Ramos (cell line): ENCODE measurements around the gene C2CD4D.

Source experiments
- in situ Hi-C: fragments of 300-500 bp; cut with MboI; formaldehyde crosslinking; loops from one replicate; pipeline ENCODE4 v1.14.3; 2022; ENCODE audit warnings: low sequenced_read_pairs; ENCODE audit not compliant: unreplicated experiment

C2CD4D gene

DNA sequence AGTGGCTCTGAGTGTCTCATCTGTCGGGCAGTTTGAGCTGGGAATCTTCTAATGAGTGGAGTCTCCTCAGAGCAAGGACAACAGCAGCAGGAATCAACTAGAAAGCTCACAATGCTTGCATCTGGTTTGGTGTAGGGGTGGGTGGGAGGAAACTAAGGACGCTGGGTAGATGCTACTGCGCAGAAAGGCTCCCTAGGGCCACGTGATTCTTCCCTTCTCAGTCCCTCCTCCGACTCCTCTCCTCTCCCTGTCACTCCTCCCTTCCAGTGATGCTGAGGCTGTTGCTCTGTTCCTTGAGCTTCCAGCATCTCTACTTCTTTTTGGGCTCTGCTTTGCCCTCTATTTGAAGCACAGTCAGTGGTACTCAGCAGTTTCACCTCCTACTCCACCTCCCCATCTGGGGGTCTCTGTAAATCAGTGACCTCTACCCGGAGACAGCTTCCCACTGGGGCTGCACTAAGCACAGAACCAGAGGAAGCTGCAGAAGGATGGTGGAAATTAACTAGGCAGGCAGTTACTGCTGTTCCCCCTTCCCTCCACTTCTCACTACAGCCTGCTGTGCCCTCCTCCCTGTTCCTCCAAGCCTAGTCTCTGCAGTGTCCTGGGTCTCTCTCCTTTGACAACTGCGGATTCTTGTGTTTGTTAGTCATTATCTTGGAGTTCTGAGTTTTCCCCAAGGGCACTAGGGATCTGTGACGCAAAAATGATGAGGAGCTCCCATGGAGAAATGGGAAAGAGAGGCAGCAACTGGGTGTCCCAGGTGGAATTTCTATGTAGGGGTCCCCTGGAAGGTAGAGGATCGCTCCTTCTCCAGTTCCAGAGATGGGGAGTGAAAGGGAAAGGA lies 40.2 kb downstream of the C2CD4D start:
- in situ Hi-C loops, result no loop called here

DNA sequence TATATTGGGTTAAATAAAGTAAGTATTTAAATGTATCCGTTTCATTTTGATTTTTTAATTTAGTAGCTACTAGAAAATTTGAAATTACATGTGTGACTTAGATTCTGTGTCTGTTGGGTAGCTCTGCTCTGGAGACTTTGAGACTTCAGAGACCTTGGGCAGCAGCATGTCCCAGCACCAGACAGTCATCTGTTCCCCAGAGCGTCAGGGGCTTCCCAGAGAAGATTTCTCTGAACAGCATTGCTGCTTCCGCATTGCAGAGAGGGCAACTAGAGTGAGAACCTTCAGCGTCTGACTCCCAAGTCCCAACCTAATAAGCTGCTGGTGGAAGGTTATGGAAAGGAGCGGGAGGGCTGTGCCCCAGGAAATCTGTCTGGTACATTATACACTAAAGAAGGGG lies 41.0 kb downstream of the C2CD4D start:
- in situ Hi-C loops, result no loop called here

DNA sequence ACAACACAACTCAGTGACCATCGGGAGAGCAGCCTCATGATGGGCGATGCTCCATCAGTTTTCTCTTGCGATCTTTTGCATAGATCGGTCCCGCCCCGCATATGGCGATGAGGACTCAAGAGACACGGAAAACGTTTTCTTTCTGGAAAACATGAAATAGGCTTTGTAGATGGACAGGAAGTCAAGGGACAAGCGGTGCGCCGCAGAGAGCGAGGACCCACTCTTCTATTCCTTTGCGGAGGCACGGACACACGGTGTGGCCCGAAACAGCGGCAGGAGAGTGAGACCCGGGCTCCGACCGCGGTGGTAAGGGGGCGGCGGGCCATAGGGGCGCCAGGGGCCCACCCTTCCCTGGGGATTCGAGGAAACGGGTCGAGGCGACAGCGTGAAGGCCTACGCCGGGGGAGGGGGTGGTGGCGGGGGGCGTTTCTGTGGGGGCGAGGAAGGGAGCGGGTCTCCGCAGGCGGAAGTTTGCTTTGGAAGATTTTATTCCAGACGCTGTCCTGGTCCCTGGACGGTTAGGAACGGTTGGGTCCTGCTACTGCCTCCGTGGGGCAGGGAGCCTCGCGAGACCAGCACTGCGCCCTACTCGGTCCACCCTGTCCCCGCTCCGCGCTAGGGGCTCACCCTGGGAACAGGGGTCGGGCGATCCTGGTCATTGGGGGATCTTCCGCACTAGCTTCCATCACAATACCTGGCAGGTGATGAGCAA lies 48.5 kb downstream of the C2CD4D start:
- in situ Hi-C loops, result no loop called here

DNA sequence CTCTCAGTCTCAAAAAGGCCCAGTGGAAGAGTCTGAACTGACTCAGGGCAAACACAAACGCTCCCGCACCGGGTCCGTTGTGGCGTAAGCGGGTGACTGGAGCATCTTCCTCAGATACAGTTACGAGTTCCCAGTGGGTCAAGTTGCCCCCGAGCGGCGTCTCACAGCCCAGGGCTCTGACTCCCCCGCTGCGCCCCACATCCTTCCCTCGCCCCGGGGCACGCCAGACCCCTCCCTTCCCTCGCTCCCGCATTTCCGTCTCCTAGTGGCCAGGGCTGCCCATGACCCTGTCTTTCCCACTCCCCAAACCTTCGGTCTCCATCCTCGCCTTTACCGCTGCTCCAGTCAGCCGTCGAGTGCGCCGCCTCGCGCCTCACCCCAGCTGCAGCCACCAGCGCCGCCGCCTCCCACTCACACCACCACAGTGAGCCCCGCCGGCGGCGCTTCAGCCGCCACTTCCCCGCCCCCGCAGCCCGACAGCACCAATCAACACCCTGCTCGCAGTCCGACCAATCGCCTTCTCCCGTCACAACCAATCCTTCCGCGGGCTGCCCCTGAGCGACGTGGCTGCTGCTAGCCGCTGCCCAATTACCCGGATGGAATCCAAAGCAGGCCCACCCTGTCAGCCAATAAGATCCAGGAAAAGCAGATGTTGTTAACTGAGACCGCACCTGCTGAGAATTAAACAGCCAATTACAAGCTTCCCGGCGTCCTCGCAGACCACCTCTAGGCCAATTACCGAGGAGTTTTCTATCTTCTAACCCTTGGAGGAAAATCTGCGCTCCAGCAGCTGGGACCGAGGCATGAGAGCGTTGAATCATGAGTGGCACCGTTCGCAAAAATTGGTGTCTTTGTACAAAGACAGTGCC lies 49.3 kb downstream of the C2CD4D start, which contains the start of gene TDRKH:
Gene TDRKH (minus strand): TSS at position 430 of the 869 bp plus-strand sequence. CDS start 7,478 bp downstream, outside the sequence.
- in situ Hi-C loops, result no loop called here
